Activated T-helper 1 cell treated with anti-CD3 and anti-CD28 coated beads, Interleukin-12 subunit alpha, Interleukin-12 subunit beta, Interleukin-2, Interleukin-4 antibody, amounts not matched to agents 30 ng/mL and 10 ng/mL and 1 ng/mL, durations not matched to agents 14 hours and 24 hours and 36 hours (primary cell): ENCODE measurements around the gene A2ML1. TPM values are rescaled to one million over a fixed set of nuclear protein-coding genes. Genes with fewer than 3 reads are reported as not detected.
"Not testable (repeated sequence)": the region's sequence is repeated elsewhere in the genome, so short reads cannot be mapped to it uniquely, and the experiment has no call there.

Experiments used
- DNase-seq: peaks from one replicate; pipeline ENCODE4 v3.0.0; 2021; ENCODE audit warnings: low spot score
- H3K27ac Mint-ChIP-seq: one replicate; pipeline ENCODE4 v1.8.0; 2021; ENCODE audit warnings: mild to moderate bottlenecking, mixed read lengths
- H3K27me3 Mint-ChIP-seq: one replicate; pipeline ENCODE4 v1.8.0; 2022; ENCODE audit warnings: mild to moderate bottlenecking, moderate library complexity, mixed read lengths; ENCODE audit not compliant: insufficient read depth
- H3K36me3 Mint-ChIP-seq: one replicate; pipeline ENCODE4 v1.8.0; 2021; ENCODE audit warnings: low read depth, mixed read lengths
- H3K4me1 Mint-ChIP-seq: one replicate; pipeline ENCODE4 v1.8.0; 2021; ENCODE audit warnings: low read depth, mixed read lengths
- H3K4me3 Mint-ChIP-seq: one replicate; pipeline ENCODE4 v1.8.0; 2021; ENCODE audit warnings: mild to moderate bottlenecking, moderate library complexity, mixed read lengths
- H3K9me3 Mint-ChIP-seq: one replicate; pipeline ENCODE4 v1.8.0; 2021; ENCODE audit warnings: mixed read lengths
- intact Hi-C: fragments of 100-400 bp; cut with micrococcal nuclease; formaldehyde crosslinking; loops from one replicate; pipeline ENCODE4 v1.15.1; 2024
- total RNA-seq: library from RNA; stranded (reverse); gene quantifications from 2 replicates; pipeline ENCODE4 v1.2.3, GENCODE V29; 2022

A2ML1 gene
- total RNA-seq, 1 donor from 2014 or later = not detected

DNA sequence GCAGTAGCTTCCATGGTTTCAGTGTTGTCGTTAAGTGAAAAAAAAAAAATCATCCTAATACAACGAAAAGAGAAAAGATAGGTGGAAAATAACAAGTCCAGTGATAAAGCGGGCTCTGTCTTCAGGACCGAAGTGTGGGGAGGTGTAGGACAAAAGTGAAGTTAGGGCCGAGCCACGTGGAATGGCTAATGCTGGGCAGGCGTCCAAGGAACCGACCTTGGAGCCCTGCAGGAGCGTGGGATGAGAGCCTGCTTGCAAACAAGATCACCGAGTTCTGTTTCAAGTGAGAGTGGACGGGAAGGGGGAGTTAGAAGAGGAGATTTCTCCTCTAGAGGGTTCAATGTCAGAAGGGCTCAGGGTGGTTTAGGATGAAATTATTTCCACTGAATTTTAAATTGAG, 22.2 kb downstream of the A2ML1 start:
- H3K9me3 Mint-ChIP-seq = no peaks in the 10 kb centered on the region
- DNase-seq = no peak
- H3K4me3 Mint-ChIP-seq = no peak overlapping the region
- intact Hi-C loops = no loop called here
- H3K4me1 Mint-ChIP-seq = no peaks in the 10 kb centered on the region
- H3K27me3 Mint-ChIP-seq = peaks cover 3% of the 10 kb centered on the region
- no peak overlapping the region for H3K27ac Mint-ChIP-seq
- no peaks in the 10 kb centered on the region for H3K36me3 Mint-ChIP-seq

GRCh38 chr12:8846305-8846704, 23.9 kb downstream of the A2ML1 start:
- Mint-ChIP-seq H3K27me3 (peaks cover 5% of the 10 kb centered on the region), H3K27ac (no peak overlapping the region), H3K4me3 (no peak overlapping the region), H3K4me1 (no peaks in the 10 kb centered on the region), H3K36me3 (no peaks in the 10 kb centered on the region), H3K9me3 (no peaks in the 10 kb centered on the region)
- intact Hi-C loops = no loop called here
- no peak for DNase-seq

- no peak for DNase-seq
- intact Hi-C loops = no loop called here
- no peaks in the 10 kb centered on the region for H3K9me3 Mint-ChIP-seq
- no peak overlapping the region for H3K4me3 Mint-ChIP-seq
- peaks cover 9% of the 10 kb centered on the region for H3K27me3 Mint-ChIP-seq
- no peaks in the 10 kb centered on the region for H3K4me1 Mint-ChIP-seq
- H3K27ac Mint-ChIP-seq = no peak overlapping the region
- no peaks in the 10 kb centered on the region for H3K36me3 Mint-ChIP-seq
Measured at GRCh38 chr12:8847435-8847834, 25.0 kb downstream of the A2ML1 start.

DNA sequence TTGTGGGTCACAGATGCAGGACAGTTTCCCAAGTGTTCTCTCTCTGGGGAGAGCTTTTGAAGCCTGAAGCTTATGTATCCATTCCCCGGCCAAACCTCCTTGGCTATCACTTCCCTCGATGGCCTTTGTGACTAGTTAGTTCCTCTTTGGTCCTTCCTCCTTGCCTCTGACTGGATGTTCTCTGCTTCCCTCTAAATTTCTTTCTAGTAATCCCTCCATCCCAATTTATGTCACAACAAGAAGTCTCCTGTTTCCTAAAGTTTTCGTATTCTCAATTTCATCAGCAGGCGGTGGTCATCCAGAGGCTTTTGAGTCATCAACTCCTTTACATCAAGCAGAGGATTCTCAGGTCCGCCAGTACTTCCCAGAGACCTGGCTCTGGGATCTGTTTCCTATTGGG, 27.5 kb downstream of the A2ML1 start:
- intact Hi-C loops = no loop called here
- H3K27ac Mint-ChIP-seq = no peak overlapping the region
- H3K4me1 Mint-ChIP-seq = no peaks in the 10 kb centered on the region
- no peak for DNase-seq
- no peaks in the 10 kb centered on the region for H3K9me3 Mint-ChIP-seq
- no peak overlapping the region for H3K4me3 Mint-ChIP-seq
- H3K27me3 Mint-ChIP-seq = peaks cover 10% of the 10 kb centered on the region
- H3K36me3 Mint-ChIP-seq = no peaks in the 10 kb centered on the region

GRCh38 chr12:8852119-8852518, 29.7 kb downstream of the A2ML1 start:
- no peak overlapping the region for H3K27ac Mint-ChIP-seq
- peaks cover 10% of the 10 kb centered on the region for H3K27me3 Mint-ChIP-seq
- H3K4me1 Mint-ChIP-seq = no peaks in the 10 kb centered on the region
- no peaks in the 10 kb centered on the region for H3K9me3 Mint-ChIP-seq
- H3K36me3 Mint-ChIP-seq = no peaks in the 10 kb centered on the region
- intact Hi-C loops = no loop called here
- DNase-seq = no peak
- H3K4me3 Mint-ChIP-seq = no peak overlapping the region

GRCh38 chr12:8855891-8856290, 33.5 kb downstream of the A2ML1 start:
- no peaks in the 10 kb centered on the region for H3K36me3 Mint-ChIP-seq
- peaks cover 7% of the 10 kb centered on the region for H3K27me3 Mint-ChIP-seq
- no peak overlapping the region for H3K27ac Mint-ChIP-seq
- no peaks in the 10 kb centered on the region for H3K9me3 Mint-ChIP-seq
- no peaks in the 10 kb centered on the region for H3K4me1 Mint-ChIP-seq
- intact Hi-C loops = no loop called here
- no peak overlapping the region for H3K4me3 Mint-ChIP-seq
- DNase-seq = no peak

- H3K9me3 Mint-ChIP-seq, H3K36me3 Mint-ChIP-seq, intact Hi-C loops, H3K27me3 Mint-ChIP-seq, H3K4me1 Mint-ChIP-seq, DNase-seq, H3K4me3 Mint-ChIP-seq, H3K27ac Mint-ChIP-seq: not testable (repeated sequence)
Measured at GRCh38 chr12:8859448-8859847, 37.0 kb downstream of the A2ML1 start.

DNA sequence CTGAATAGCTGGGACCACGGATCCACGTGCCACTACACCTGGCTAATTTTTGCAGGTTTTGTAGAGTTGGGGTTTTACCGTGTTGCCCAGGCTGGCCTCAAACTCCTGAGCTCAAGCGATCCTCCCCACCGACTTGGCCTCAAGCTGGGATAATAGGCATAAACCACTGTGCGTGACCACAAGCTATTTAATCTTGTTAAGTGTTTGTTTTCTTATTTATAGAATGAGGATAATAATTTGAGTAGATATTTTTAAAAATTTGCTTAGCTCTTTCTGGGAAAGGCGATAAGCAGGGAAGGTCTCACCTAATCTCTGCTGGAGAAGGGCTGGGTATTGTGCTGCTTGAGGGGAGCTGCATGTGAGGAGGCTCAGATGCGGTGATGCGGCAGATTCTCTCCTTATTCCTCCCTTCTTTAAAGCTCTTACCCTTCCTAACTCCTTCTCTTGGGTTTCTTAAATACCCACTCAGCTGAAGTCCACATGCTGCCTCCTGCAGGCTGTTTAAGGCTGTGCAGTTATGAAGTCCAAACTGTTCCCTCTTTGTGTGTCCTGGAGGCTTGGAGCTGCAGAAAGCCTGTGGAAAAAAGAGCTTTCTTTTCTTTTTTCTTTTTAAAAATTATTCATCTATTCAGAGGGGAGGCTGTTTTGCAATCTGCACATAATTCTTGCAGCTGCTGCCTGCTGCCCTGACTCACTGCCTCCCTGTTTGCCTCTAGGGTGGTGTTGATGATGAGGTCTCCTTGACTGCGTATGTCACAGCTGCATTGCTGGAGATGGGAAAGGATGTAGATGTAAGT, 37.9 kb downstream of the A2ML1 start:
- peaks cover 5% of the 10 kb centered on the region for H3K27me3 Mint-ChIP-seq
- no peak overlapping the region for H3K27ac Mint-ChIP-seq
- intact Hi-C loops = loop anchor here (1.0 kb wide), 3 partner anchors 178 to 316 kb away; no protein-coding TSS in a partner anchor
- no peaks in the 10 kb centered on the region for H3K9me3 Mint-ChIP-seq
- H3K4me3 Mint-ChIP-seq = no peak overlapping the region
- H3K36me3 Mint-ChIP-seq = no peaks in the 10 kb centered on the region
- H3K4me1 Mint-ChIP-seq = no peaks in the 10 kb centered on the region
- no peak for DNase-seq

DNA sequence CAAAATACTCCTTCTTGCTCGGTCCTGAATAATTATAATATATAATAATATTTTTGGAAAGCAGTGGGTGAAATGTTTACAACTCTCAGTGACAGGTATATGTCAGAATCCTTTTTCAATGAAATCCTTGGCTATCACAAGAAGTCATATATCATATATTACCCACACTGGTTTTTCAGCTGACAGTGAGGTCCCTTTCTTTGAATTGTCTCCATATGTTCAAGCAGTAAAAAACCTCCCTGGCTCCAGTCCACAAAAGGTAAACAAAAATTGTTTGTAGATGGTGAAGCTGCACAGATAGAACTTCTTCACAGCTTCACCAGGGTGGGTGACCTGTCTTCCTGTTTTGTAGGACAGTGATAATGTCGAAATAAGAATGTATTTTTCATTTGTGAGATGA, 44.0 kb downstream of the A2ML1 start:
- Mint-ChIP-seq H3K4me3 (no peak overlapping the region), H3K36me3 (no peaks in the 10 kb centered on the region), H3K9me3 (no peaks in the 10 kb centered on the region), H3K27ac (no peak overlapping the region), H3K4me1 (no peaks in the 10 kb centered on the region), H3K27me3 (peaks cover 13% of the 10 kb centered on the region)
- DNase-seq = no peak
- intact Hi-C loops = no loop called here

DNA sequence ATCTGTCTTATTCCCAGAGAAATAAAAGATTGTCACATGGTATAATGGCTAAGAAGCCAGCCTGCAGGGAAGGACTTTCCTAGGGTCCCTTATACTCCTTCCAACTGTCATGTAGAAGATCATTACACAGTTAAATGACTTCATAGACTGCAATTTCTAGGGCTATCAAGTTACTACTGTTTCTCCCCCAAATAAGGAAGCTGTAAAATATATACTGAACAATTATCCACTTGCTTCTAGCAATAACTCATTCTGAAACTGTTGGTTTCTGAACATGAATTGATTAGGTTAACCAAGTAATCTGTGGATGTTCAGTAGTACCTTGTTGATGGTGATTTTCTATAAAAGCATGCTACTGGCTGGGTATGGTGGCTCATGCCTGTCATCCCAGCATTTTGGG, 44.6 kb downstream of the A2ML1 start:
- no peak for DNase-seq
- Mint-ChIP-seq H3K4me1 (no peaks in the 10 kb centered on the region), H3K27ac (no peak overlapping the region), H3K9me3 (no peaks in the 10 kb centered on the region), H3K36me3 (no peaks in the 10 kb centered on the region), H3K4me3 (no peak overlapping the region), H3K27me3 (peaks cover 13% of the 10 kb centered on the region)
- intact Hi-C loops = no loop called here

DNA sequence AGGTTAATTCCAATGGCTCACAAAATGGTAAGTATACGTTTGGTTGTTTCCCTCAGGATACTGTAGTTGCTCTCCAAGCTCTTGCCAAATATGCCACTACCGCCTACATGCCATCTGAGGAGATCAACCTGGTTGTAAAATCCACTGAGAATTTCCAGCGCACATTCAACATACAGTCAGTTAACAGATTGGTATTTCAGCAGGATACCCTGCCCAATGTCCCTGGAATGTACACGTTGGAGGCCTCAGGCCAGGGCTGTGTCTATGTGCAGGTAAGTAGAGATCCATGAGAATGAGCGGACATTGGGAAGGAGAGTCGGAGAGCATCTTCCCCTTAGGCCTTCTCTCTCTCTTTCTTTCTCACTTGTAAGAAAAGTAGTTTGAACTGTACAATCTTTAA, 45.4 kb downstream of the A2ML1 start:
- H3K4me1 Mint-ChIP-seq = no peaks in the 10 kb centered on the region
- H3K27ac Mint-ChIP-seq = no peak overlapping the region
- intact Hi-C loops = no loop called here
- no peak for DNase-seq
- H3K9me3 Mint-ChIP-seq = no peaks in the 10 kb centered on the region
- peaks cover 12% of the 10 kb centered on the region for H3K27me3 Mint-ChIP-seq
- no peaks in the 10 kb centered on the region for H3K36me3 Mint-ChIP-seq
- no peak overlapping the region for H3K4me3 Mint-ChIP-seq

GRCh38 chr12:8870586-8870985, 48.2 kb downstream of the A2ML1 start:
- DNase-seq = no peak
- peaks cover 10% of the 10 kb centered on the region for H3K27me3 Mint-ChIP-seq
- no peaks in the 10 kb centered on the region for H3K36me3 Mint-ChIP-seq
- intact Hi-C loops = no loop called here
- no peaks in the 10 kb centered on the region for H3K9me3 Mint-ChIP-seq
- H3K27ac Mint-ChIP-seq = no peak overlapping the region
- no peak overlapping the region for H3K4me3 Mint-ChIP-seq
- no peaks in the 10 kb centered on the region for H3K4me1 Mint-ChIP-seq

DNA sequence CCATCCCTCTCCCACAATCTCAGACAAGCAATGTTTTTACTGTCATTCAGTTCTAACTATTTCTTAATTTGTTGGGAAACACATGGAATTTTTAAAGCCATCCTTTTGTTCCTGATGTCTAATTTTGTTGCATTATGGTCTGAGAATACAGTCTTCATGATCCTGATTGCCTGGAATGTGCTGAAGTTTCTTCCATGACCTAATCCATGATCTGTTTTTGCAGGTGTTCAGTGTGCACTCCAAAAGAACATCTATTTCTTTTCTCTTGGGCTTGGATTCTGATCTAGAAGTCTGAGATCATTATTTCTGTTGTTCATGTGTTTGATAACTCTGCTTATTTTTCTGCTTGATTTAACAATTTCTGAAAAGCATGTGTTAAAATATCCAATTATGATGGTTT, 48.6 kb downstream of the A2ML1 start:
- DNase-seq = no peak
- Mint-ChIP-seq H3K27me3 (peaks cover 7% of the 10 kb centered on the region), H3K27ac (no peak overlapping the region), H3K4me1 (no peaks in the 10 kb centered on the region), H3K36me3 (no peaks in the 10 kb centered on the region), H3K4me3 (no peak overlapping the region), H3K9me3 (no peaks in the 10 kb centered on the region)
- intact Hi-C loops = no loop called here

DNA sequence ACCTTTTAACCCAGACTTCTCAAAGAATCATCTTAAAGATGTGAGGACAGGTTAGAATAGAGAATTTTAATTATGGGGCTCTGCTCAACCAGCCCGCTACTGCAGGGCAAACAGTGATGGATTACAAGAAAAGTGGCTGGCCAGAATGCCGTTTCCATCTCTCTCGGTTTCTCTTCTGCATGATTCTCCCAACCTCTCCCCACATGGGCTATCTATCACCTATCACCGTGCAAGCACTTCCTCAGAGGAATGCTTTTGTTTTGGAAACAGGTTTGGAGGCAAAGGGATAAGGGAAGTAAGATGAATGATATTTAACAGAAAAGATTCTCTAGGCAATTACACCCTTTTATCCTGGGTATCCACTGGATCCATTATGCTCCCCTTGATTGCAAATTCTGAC, 54.5 kb downstream of the A2ML1 start:
- Mint-ChIP-seq H3K27ac (no peak overlapping the region), H3K36me3 (no peaks in the 10 kb centered on the region), H3K27me3 (peaks cover 4% of the 10 kb centered on the region), H3K9me3 (no peaks in the 10 kb centered on the region), H3K4me1 (no peaks in the 10 kb centered on the region), H3K4me3 (no peak overlapping the region)
- no peak for DNase-seq
- intact Hi-C loops = no loop called here
